T-helper 9 cell (primary cell): ENCODE results near the gene CHMP6.

Experiments used
- DNase-seq: peaks from one replicate; pipeline ENCODE4 v3.0.0-alpha.2; 2020

Gene CHMP6

GRCh38 chr17:80971704-80972304, 19.8 kb upstream of the CHMP6 start:
- no peak for DNase-seq

GRCh38 chr17:80976701-80977100, 14.9 kb upstream of the CHMP6 start:
- no peak for DNase-seq

DNA sequence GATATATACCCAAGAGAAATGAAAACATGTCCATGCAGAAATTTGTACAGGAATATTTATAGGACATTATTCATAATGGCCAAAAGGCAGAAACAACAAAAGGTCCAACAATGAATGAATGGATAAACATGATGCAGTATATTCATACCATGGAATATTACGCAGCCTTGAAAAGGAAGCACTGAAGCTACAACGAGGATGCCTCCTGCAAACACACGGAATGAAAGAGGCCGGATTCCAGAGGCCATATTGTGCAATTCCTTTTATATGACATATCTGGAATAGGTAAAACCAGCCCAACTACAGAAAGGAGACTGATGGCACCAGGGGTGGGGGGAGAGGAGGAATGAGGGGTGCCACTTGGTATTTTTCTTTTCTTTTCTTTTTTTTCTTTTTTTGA, 14.5 kb upstream of the CHMP6 start:
- DNase-seq = no peak

- no peak for DNase-seq
These were observed 12.8 kb upstream of the CHMP6 start for GRCh38 chr17:80978499-80979497.

DNA sequence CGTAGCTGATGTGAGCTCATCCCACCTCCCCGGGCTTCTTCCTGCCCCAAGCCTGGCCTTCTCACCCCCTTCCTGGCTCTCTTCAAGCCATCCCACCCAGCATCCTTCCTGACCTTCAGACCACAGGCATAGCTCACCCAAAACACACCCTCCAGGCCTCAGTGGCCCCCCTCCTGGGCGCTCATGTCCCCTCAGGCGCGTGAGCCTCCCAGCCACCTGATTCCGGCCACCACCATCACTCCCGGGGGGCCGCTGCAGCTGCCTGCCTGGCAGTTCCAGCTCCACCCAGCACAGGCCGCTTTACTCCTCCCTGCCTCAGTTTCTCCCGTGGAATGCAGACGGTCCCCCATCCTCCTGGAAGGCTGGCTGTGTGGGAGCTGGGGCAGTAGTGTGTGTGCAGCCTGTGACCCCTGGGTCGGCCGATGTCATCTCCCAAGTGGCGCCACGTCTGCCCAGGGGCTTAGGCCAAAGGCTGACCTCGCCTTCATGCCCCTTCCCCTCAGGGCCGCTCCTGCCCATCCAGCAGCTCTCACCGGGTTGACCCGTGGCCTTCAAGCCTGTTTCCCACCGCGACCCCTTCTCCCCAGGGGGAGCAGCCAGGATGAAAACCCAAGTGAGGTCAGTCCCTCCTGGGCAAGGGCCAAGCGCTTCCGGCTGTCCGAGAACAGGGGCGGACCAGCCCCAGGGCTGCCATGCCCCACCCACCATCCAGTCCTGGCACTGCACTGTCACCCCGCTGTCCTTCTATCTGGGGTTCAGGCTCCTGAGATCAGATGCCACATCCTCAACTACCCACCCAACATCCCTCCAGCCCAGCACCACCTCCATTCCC, 11.9 kb upstream of the CHMP6 start:
- no peak for DNase-seq

GRCh38 chr17:80980397-80981061, 11.1 kb upstream of the CHMP6 start:
- DNase-seq = no peak

DNA sequence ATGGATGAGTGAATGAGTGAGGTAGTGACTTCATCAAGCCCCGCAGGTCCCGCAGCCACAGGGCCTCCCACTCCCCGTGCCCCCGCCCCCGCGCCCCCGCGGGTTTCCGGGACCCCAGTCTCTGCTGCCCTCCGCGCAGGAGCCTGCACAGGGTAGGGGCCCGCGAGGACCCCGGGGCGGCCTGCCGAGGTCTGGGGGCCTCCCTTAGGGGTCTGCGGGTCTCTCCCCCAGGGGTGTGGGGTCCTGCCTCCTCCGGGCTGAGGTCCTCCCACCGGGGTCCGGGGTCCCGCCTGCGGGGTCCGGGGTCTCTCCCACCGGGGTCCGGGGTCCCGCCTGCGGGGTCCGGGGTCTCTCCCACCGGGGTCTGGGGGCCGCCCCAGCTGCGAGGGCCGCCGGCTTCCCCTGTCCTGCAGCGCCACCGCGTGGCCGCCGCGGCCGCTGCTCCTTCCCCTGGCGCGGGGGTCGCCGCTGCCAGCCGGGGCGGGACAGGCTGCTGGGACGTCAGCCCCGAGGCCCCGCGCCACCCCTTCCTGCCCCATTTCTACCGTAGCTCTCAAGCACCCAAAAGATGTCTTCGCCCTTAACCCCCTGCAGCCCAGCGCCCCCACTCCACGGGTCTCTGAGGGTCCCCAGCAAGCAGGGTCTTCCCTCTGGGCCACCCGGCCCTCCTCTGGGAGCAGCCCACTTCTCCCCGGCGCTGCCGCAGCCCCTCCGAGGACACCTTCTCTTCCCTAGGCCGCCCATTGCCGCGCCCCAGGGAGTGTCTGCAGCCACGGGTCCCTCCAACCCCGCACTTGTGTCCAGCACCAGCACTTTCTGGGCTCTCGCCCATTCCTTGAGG, 10.4 kb upstream of the CHMP6 start:
- DNase-seq = peak; percentile 45

DNA sequence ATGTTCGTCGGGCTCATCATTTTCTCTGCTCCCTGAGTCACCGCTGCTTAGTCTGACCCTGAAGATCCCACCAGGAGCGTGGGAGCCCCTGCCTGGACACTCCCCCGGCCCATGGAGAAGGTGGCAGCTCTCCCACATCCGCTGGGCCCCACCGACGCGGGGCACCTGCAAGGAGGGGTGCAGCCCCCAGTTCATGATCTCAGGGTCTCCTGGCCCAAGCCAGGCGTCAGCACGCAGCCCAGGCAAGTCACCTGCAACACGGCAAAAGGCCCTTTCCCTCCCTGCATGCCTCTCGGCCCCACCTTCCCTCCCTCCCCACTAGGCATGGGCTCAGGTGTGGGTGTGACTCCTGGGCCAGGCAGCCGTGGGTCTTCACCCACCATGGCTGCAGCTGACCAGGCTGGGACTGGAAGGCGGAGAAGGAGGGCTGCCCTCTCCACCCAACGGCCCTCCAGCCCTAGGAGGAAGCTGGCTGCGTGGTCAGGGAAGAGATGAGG, 9.7 kb upstream of the CHMP6 start:
- no peak for DNase-seq

DNA sequence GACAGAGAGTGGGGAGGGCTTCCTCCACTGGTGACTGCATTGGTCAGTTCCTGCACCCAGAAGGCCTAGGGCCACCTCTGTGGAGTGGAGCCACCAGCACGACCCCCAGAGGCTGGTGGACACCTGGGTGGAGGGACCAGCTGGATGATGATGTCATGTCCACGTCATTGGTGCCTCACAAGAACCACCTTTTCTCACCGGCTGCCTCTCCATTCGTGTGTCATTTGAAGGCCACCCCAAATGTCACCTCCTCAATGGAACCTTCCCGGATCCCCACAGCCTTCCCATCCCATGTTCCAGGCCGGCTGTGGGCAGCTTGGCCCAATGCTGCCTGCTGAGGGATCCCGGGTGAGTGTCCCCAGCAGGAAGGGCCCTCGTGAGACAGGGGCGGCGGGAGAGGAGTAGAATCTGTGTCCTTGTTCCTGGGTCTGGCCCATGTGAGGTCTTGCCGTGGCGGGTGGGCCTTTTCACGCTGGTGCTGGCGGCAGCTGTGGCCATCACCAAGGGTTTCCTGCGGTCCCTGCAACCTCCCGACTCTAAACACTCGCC, 9.1 kb upstream of the CHMP6 start:
- no peak for DNase-seq

GRCh38 chr17:80983545-80983944, 8.1 kb upstream of the CHMP6 start:
- DNase-seq = no peak

DNA sequence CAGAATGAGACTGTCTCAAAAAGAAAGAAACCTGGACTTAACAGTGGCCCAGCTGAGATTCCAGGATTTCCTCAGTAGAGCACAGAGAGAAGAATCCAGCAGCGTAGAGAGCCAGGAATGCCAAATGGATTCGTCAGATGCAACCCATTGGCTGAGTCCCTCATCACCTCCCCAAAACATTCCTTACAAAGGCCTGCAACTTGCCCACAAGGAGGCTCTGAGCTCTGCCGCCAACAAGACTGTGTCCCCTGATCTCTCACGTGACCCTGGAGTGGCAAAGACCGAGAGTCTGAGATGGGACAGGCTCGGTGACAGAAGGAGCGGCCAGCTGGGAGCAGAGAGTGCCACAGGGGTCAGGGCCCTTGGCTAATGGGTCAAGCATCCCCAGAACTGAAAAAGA, 6.9 kb upstream of the CHMP6 start:
- DNase-seq = no peak

DNA sequence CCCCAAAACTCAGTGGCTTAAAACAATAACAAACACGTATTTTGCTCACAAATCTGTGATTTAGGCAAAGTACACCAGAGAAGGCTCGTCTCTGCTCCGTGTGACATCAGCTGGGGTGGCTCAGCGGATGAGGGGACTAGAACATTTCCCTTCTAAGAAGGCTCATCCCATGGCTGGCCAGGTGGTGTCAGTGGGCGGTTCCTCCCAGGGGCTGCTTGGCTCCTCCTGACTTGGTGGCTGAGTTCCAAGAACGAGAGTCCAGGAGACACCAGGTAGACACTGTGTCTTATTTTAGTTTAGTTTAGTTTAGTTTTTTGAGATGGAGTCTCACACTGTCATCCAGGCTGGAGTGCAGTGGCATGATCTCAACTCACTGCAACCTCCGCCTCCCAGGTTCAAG, 5.6 kb upstream of the CHMP6 start:
- DNase-seq = no peak

DNA sequence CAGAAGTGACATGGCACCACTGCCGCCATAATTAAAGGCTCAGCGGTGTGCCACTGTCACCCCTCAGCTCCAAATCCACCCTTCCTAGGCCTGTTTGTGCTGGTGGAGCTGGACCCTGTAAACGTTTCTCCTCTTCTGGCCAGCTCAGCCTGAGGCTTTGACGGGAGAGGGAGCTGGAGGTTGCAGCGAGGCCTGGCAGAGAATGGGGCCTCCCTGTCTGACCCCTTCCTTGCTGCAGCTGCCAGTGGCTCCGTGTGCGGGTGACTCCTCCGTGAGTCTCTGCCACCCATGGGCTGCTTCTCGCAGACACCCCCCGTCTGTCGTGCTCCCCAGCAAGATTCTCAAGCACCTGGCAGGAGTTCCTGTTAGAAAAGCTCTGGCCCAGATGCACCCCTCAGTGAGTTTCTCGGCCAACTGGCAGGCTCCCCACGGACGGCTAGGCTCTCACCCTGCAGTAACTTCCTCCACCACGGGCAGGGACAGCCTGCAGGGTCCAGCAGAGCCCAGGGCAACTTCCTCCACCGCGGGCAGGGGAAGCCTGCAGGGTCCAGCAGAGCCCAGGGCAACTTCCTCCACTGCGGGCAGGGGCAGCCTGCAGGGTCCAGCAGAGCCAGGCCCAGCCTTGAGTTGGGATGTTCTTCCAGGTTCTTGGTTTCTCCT, 4.7 kb upstream of the CHMP6 start:
- DNase-seq = no peak

DNA sequence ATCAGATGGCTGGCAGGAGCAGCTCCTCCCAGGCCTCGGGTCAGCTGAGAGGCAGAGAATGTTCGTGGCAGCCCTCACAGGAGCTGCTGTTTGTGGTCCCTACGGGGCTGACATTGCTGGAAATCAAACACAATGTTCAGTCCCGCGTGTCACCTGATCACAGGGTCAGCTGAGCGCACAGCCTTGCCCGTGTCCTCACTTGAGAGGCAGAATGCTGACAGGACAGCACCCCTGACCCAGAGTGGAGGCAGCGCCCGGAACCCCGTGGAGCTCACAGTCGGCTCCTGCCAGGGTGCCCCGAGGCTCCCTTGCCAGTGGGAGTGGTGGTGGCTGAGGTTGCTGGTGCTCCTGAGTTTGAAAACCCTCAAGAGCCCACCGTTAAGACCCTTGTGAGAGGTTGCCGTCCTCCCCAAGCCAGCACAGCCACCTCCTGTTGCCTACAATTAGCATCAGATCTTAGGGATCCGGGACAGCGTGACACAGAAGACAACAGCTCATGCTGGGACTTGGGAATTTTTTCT, 3.6 kb upstream of the CHMP6 start:
- DNase-seq = no peak

DNA sequence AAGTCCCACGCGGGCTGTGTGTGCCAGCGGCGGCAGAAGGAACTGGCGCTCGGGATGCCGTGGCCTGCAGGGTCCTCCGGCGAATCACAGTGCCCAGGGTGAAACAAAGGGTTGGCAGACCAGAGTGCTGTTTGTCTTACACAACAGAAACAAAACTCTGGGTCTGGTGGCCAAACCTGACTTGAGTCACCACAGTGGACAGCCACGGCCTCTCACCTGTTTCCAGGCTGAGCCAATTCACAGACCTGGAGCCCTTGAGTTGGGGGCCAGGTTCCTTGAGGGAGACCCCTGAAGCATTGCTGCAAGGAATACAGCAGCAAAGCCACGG, 2.1 kb upstream of the CHMP6 start:
- DNase-seq = no peak

GRCh38 chr17:80990921-80991644, 558 bp upstream of the CHMP6 start:
- no peak for DNase-seq

DNA sequence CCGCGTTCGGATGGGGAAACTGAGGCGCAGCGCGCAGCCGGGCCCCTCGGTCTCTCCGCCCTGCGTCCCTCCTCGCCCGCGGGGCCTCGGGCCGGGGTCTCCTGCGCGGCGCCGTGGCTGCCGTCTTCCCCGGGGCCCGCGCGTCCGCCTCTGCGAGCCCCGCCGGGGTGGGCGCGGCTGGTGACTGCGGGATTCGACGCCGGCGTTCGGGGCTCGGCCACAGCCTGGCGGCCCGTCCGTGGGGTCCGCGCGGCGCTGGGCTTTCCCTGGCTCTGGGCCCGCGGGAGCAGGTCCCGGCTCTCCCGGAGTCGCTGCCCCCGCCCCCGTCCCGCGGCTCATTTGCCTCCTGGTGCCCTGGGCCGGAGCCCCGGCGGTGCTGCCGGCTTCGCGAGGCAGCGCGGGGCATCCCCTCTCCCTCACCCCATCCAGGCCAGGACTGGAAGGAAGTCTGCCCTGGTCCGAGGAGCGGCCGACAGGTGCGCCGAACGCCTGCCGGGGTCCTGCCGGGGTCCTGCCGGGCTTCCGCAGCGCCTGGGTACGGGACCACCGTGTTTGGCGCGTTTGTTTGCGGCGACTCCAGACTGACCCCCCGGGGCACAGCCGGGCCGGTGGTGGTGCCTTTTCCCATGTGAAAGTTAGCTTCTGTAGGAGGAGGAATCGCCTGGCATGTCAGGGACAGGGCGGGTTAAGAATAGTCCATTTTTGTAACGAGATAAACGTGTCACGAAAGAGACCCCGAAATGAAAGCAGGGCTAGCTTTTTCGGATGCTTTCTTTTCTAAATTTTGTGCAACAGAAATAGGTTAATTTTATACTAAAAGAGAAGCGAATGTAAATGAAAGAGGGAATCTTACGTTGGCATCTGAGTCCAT, 671 bp downstream of the CHMP6 start:
- no peak for DNase-seq

DNA sequence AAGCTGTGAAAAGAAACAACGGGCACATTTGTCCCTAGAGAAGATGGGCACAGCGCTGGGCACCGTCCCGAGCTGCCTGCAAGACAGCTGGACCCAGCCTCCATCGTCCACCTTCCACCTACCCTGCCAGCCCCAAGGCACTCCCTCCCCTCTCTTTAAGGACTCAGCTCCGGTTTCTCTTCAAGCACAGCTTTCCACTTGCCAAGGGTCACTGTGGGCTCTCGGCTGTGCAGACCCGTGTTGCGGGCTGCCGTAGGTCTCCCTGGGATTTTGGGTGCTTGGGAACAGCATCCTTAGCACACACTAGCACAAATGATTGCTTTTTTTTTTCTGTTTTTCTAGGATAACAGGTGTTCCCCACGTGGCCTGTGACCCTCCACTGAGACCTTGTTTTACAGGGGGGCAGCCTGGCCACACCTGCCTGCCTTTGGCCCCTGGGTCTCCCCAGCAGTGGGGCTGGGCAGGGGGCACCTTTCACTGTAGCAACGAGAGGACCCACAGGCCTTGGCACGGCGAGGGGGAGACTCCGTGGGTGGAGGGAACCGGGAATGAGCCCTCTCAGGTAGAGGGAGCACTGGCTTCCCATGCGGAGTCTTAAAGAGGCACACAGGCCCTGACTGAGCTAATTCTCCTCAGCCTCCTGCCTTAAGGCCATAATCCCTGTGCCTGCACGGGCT, 1.4 kb downstream of the CHMP6 start:
- no peak for DNase-seq
